ENCODE results near the gene PAPPA2. TPM values are rescaled to one million over a fixed set of nuclear protein-coding genes. Genes with fewer than 3 reads are reported as not detected.

The PAPPA2 gene
- total RNA-seq, 3 donors from 2014 or later (not counting 1 experiment from before 2014, with no cell fraction given): 0.48 TPM; not detected in 2

DNA sequence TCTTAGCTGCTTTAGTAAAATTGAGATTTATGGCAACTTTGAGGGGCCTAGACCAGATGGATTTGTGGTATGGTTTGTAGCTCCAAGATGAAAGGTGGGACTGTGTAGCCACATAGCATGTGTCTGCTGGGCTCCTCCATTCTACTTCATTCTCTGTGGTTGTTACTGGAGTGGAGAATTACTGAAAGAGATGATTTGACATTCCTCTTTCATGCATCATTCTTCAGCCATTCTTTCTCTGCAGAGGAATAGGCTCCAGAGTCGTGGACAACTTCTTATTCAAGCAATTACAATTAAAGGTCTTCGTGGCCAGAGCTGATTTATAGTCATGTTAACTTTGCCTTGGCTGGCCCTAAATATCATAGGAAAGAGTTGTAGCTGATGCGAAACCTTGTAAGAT lies 328.9 kb downstream of the PAPPA2 start:
- H3K4me3 ChIP-seq (ENCODE audit: low read length): no peak overlapping the region
- H3K27ac ChIP-seq (ENCODE audit: low read length): no peak overlapping the region
- H3K4me3 Mint-ChIP-seq: no peak overlapping the region
- H3K27me3 Mint-ChIP-seq (ENCODE audit: low read depth in 2 of 2): no peaks in the 10 kb centered on the region
- H3K9me3 Mint-ChIP-seq: peaks cover 2 to 7% of the 10 kb centered on the region in 2 donors
- no peaks in the 10 kb centered on the region for H3K4me1 Mint-ChIP-seq
- DNase-seq (no peak), ATAC-seq (no peak)
- 82% methylated on average over 3 of the region's 3 CpGs for WGBS (ENCODE audit: insufficient coverage)
- no peaks in the 10 kb centered on the region for H3K27me3 ChIP-seq (ENCODE audit: control insufficient read depth, insufficient read depth, low read length)
- H3K36me3 ChIP-seq (ENCODE audit: control insufficient read depth, insufficient read depth, low read length): no peaks in the 10 kb centered on the region
- no peaks in the 10 kb centered on the region for H3K4me1 ChIP-seq (ENCODE audit: control insufficient read depth, insufficient read depth, low read length)
- H3K9me3 ChIP-seq (ENCODE audit: control insufficient read depth, insufficient read depth, low read length): no peaks in the 10 kb centered on the region
- no peak overlapping the region for H3K27ac Mint-ChIP-seq
- TF ChIP-seq CTCF (IDR thresholded peaks at IDR 0.05): no peak
- intact Hi-C loops (cut with micrococcal nuclease): no loop called here
- no peaks in the 10 kb centered on the region for H3K36me3 Mint-ChIP-seq

GRCh38 chr1:176794897-176795508 lies 332.0 kb downstream of the PAPPA2 start:
- H3K27ac ChIP-seq (ENCODE audit: low read length): no peak overlapping the region
- 95% methylated on average over 5 of the region's 5 CpGs for WGBS (ENCODE audit: insufficient coverage)
- peaks cover 2 to 7% of the 10 kb centered on the region in 2 donors for H3K9me3 Mint-ChIP-seq
- intact Hi-C loops (cut with micrococcal nuclease): no loop called here
- DNase-seq: no peak
- no peaks in the 10 kb centered on the region for H3K36me3 ChIP-seq (ENCODE audit: control insufficient read depth, insufficient read depth, low read length)
- H3K36me3 Mint-ChIP-seq: no peaks in the 10 kb centered on the region
- H3K27me3 Mint-ChIP-seq (ENCODE audit: low read depth in 2 of 2): no peaks in the 10 kb centered on the region
- H3K4me1 Mint-ChIP-seq: no peaks in the 10 kb centered on the region
- no peak overlapping the region for H3K4me3 Mint-ChIP-seq
- no peak overlapping the region for H3K27ac Mint-ChIP-seq
- H3K4me1 ChIP-seq (ENCODE audit: control insufficient read depth, insufficient read depth, low read length): no peaks in the 10 kb centered on the region
- H3K9me3 ChIP-seq (ENCODE audit: control insufficient read depth, insufficient read depth, low read length): no peaks in the 10 kb centered on the region
- TF ChIP-seq CTCF (IDR thresholded peaks at IDR 0.05): no peak
- no peaks in the 10 kb centered on the region for H3K27me3 ChIP-seq (ENCODE audit: control insufficient read depth, insufficient read depth, low read length)
- H3K4me3 ChIP-seq (ENCODE audit: low read length): no peak overlapping the region
- no peak for ATAC-seq

DNA sequence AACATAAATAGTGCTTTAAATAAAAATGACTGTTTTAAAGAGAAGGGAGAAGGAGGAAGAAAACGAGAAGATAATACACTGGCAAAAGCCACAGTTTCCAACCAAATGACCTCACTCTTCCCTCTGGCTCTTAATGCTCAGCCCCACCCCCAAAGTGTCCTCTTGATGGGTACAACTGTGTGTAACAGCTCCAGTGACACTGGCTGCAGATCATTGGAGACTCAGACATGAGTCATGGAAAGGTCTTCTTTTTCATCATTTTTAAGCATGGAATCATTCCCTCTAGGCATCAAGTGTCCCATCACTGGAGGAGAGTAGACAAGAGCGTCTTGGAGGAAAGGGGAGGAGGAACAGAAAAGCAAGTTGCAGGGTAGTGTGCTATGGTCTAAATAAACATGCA lies 333.0 kb downstream of the PAPPA2 start:
- Histone ChIP-seq H3K27me3 (ENCODE audit: control insufficient read depth, insufficient read depth, low read length) (no peaks in the 10 kb centered on the region), H3K36me3 (ENCODE audit: control insufficient read depth, insufficient read depth, low read length) (no peaks in the 10 kb centered on the region), H3K27ac (ENCODE audit: low read length) (no peak overlapping the region), H3K4me1 (ENCODE audit: control insufficient read depth, insufficient read depth, low read length) (no peaks in the 10 kb centered on the region), H3K4me3 (ENCODE audit: low read length) (no peak overlapping the region), H3K9me3 (ENCODE audit: control insufficient read depth, insufficient read depth, low read length) (no peaks in the 10 kb centered on the region)
- ATAC-seq (no peak), DNase-seq (no peak)
- intact Hi-C loops (cut with micrococcal nuclease): no loop called here
- peaks cover 2 to 7% of the 10 kb centered on the region in 2 donors for H3K9me3 Mint-ChIP-seq
- no peak overlapping the region for H3K27ac Mint-ChIP-seq
- TF ChIP-seq CTCF (IDR thresholded peaks at IDR 0.05): no peak
- no peaks in the 10 kb centered on the region for H3K27me3 Mint-ChIP-seq (ENCODE audit: low read depth in 2 of 2)
- no peak overlapping the region for H3K4me3 Mint-ChIP-seq
- H3K36me3 Mint-ChIP-seq: no peaks in the 10 kb centered on the region
- WGBS (ENCODE audit: insufficient coverage): 70% methylated on average over 1 of the region's 2 CpGs
- H3K4me1 Mint-ChIP-seq: no peaks in the 10 kb centered on the region

DNA sequence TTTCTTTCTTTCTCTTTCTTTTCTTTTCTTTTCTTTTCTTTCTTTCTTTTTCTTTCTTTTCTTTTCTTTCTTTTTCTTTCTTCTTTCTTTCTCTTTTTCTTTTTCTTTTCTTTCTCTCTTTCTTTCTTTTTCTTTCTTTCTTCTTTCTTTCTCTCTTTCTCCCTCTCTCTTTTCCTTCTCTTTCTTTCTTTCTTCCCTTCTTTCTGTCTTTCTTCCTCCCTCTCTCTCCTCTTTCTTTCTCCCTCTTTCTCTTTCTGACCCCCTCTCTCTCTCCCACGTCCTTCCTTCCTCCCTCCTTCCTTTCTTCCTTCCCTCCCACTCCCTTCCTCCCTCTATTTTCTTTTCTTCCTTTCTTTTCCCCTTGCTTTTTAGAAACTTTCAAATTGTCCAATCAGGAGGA lies 333.6 kb downstream of the PAPPA2 start:
- no peak overlapping the region for H3K4me3 Mint-ChIP-seq

More for the DNA sequence above, 333.6 kb downstream of the PAPPA2 start:
- H3K27ac ChIP-seq (ENCODE audit: low read length): no peak overlapping the region
- no peaks in the 10 kb centered on the region for H3K36me3 Mint-ChIP-seq
- DNase-seq (no peak), ATAC-seq (no peak)
- H3K27ac Mint-ChIP-seq: no peak overlapping the region
- no peaks in the 10 kb centered on the region for H3K4me1 Mint-ChIP-seq
- peaks cover 5 to 7% of the 10 kb centered on the region in 2 donors for H3K9me3 Mint-ChIP-seq
- TF ChIP-seq CTCF (IDR thresholded peaks at IDR 0.05): peak; percentile 16
- intact Hi-C loops (cut with micrococcal nuclease): no loop called here
- no peaks in the 10 kb centered on the region for H3K36me3 ChIP-seq (ENCODE audit: control insufficient read depth, insufficient read depth, low read length)
- no peaks in the 10 kb centered on the region for H3K27me3 Mint-ChIP-seq (ENCODE audit: low read depth in 2 of 2)
- no peaks in the 10 kb centered on the region for H3K27me3 ChIP-seq (ENCODE audit: control insufficient read depth, insufficient read depth, low read length)
- H3K9me3 ChIP-seq (ENCODE audit: control insufficient read depth, insufficient read depth, low read length): no peaks in the 10 kb centered on the region
- H3K4me3 ChIP-seq (ENCODE audit: low read length): no peak overlapping the region
- 48% methylated on average over 1 of the region's 1 CpG for WGBS (ENCODE audit: insufficient coverage)
- no peaks in the 10 kb centered on the region for H3K4me1 ChIP-seq (ENCODE audit: control insufficient read depth, insufficient read depth, low read length)

Measured in natural killer cell (primary cell).